Natural killer cell (primary cell): ENCODE measurements around the gene EPB41L3. TPM values are rescaled to one million over a fixed set of nuclear protein-coding genes. Genes with fewer than 3 reads are reported as not detected.

Experiments used
- ATAC-seq, 3 donors: fragments of 150-1000 bp in 2 of 3; fragments of 200-7000 bp in 1 of 3; cut with Tn5 transposase; 1 replicate in 1 of 3; 2 replicates in 2 of 3; pipeline ENCODE4 v1.10.0; 2021; ENCODE audit warnings: mild to moderate bottlenecking in 2 of 3, moderate library complexity in 2 of 3
- DNase-seq, 2 donors: peaks; one replicate each; pipeline versions ENCODE4 v3.0.0 to v3.0.0-alpha.2; 2013 to 2021; ENCODE audit warnings: mixed read lengths in 1 of 2
- H3K27ac ChIP-seq: one replicate; pipeline ENCODE4 v1.5.1; 2013; ENCODE audit warnings: mild to moderate bottlenecking, low read length
- H3K27me3 ChIP-seq: one replicate; pipeline ENCODE4 v1.6.1; 2013; ENCODE audit warnings: low read length; ENCODE audit not compliant: control insufficient read depth, insufficient read depth
- H3K36me3 ChIP-seq: one replicate; pipeline ENCODE4 v1.6.1; 2013; ENCODE audit warnings: low read length; ENCODE audit not compliant: control insufficient read depth, insufficient read depth
- H3K4me1 ChIP-seq: one replicate; pipeline ENCODE4 v1.6.1; 2013; ENCODE audit warnings: low read length; ENCODE audit not compliant: control insufficient read depth, insufficient read depth
- H3K4me3 ChIP-seq: one replicate; pipeline ENCODE4 v1.5.1; 2013; ENCODE audit warnings: low read length
- H3K9me3 ChIP-seq: one replicate; pipeline ENCODE4 v1.6.1; 2013; ENCODE audit warnings: low read length; ENCODE audit not compliant: control insufficient read depth, insufficient read depth
- H3K27ac Mint-ChIP-seq, 2 donors: one replicate each; pipeline ENCODE4 v1.8.0; 2022; ENCODE audit warnings: mild to moderate bottlenecking in 2 of 2, mixed read lengths in 2 of 2, moderate library complexity in 1 of 2
- H3K27me3 Mint-ChIP-seq, 2 donors: one replicate each; pipeline ENCODE4 v1.8.0; 2022; ENCODE audit warnings: low read depth in 2 of 2, mixed read lengths in 2 of 2
- H3K36me3 Mint-ChIP-seq: one replicate; pipeline ENCODE4 v1.8.0; 2022; ENCODE audit warnings: mixed read lengths
- H3K4me1 Mint-ChIP-seq, 2 donors: one replicate each; pipeline ENCODE4 v1.8.0; 2022; ENCODE audit warnings: mixed read lengths in 2 of 2
- H3K4me3 Mint-ChIP-seq: one replicate; pipeline ENCODE4 v1.8.0; 2022; ENCODE audit warnings: mild to moderate bottlenecking, moderate library complexity, mixed read lengths
- H3K9me3 Mint-ChIP-seq, 2 donors: one replicate each; pipeline ENCODE4 v1.8.0; 2022; ENCODE audit warnings: mixed read lengths in 2 of 2
- CTCF ChIP-seq: fragments of 200-600 bp; IDR thresholded peaks from one replicate; pipeline ENCODE4 v1.8.0; 2022; ENCODE audit warnings: antibody characterized with exemption
- WGBS: methylation state at CpG from one replicate; pipeline ENCODE4 v1.1.7; 2013; ENCODE audit warnings: missing lambda C conversion rate; ENCODE audit not compliant: insufficient coverage; 5-methylcytosine and 5-hydroxymethylcytosine counted together
- intact Hi-C: fragments of 100-400 bp; cut with micrococcal nuclease; formaldehyde crosslinking; loops from one replicate; pipeline ENCODE4 v1.14.2; 2022
- total RNA-seq, 4 donors: library from RNA; stranded (reverse); fragments of 120-200 nt in 1 of 4; gene quantifications; one replicate each; pipeline versions ENCODE4 v1.2.3 to v1.2.4, GENCODE V29; 2013 to 2022

Gene EPB41L3
- total RNA-seq, 3 donors from 2014 or later (not counting 1 experiment from before 2014, with no cell fraction given): 3.3 to 6.0 (median 4.4) TPM

- no peak overlapping the region for H3K27ac Mint-ChIP-seq
- no peaks in the 10 kb centered on the region for H3K36me3 Mint-ChIP-seq
- DNase-seq (no peak), ATAC-seq (no peak)
- Histone ChIP-seq H3K36me3 (no peaks in the 10 kb centered on the region), H3K4me3 (no peak overlapping the region), H3K27ac (no peak overlapping the region), H3K9me3 (no peaks in the 10 kb centered on the region), H3K4me1 (no peaks in the 10 kb centered on the region), H3K27me3 (no peaks in the 10 kb centered on the region)
- intact Hi-C loops: no loop called here
- peaks cover 0 to 10% of the 10 kb centered on the region in 2 donors for H3K27me3 Mint-ChIP-seq
- 15% methylated on average over 8 of the region's 8 CpGs for WGBS
- H3K4me1 Mint-ChIP-seq: peaks cover 0 to 4% of the 10 kb centered on the region in 2 donors
- H3K4me3 Mint-ChIP-seq: no peak overlapping the region
- peaks cover 0 to 2% of the 10 kb centered on the region in 2 donors for H3K9me3 Mint-ChIP-seq
- TF ChIP-seq CTCF: no peak
These were observed 68.5 kb downstream of the EPB41L3 start for GRCh38 chr18:5475267-5475666.

DNA sequence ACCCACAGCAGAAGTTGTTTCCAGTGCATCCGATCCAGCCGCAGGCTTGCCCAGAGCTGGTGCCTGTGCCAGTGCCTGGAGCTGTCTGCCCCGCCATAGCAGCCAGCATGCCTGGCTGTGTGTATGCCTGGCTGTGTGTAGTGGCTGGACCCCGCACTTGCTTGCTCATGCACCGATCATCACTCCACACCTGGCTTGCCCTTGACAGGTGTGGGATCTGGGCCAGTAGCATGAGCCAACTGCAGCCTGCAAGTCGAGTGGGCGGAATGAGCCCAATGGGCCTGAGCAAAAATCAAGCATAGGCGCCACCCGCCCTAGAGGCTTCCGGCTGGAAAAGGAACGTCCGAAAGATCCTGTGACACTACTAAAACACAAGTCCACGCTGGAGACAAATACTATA lies 74.5 kb downstream of the EPB41L3 start:
- Histone ChIP-seq H3K4me3 (no peak overlapping the region), H3K27me3 (no peaks in the 10 kb centered on the region), H3K4me1 (no peaks in the 10 kb centered on the region), H3K36me3 (no peaks in the 10 kb centered on the region), H3K27ac (no peak overlapping the region), H3K9me3 (no peaks in the 10 kb centered on the region)
- Mint-ChIP-seq H3K4me3 (no peak overlapping the region), H3K4me1 (no peaks in the 10 kb centered on the region), H3K36me3 (no peaks in the 10 kb centered on the region), H3K27me3 (peaks cover 0 to 7% of the 10 kb centered on the region in 2 donors), H3K9me3 (no peaks in the 10 kb centered on the region), H3K27ac (no peak overlapping the region)
- intact Hi-C loops: no loop called here
- no peak for TF ChIP-seq CTCF
- ATAC-seq: no peak
- no peak for DNase-seq
- WGBS: 93% methylated on average over 13 of the region's 13 CpGs

DNA sequence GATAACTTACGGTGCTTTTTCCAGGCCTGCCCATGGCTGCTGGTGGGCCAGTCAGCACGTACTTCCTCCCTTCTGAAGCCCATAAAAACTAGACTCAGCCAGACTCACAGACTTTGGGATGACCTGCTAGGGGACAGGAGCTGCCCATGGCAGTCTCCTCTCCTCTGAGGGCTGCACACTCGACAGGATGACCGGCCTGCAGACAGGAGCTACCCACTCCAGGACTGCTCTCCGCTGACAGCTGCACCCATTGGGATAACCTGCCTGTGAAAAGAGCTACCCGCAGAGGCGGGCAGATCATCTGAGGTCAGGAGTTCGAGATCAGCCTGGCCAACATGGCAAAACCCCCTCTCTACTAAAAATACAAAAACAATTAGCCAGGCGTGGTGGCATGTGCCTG lies 75.4 kb downstream of the EPB41L3 start:
- no peak overlapping the region for H3K4me3 ChIP-seq
- intact Hi-C loops: no loop called here
- DNase-seq (no peak), ATAC-seq (no peak)
- Mint-ChIP-seq H3K4me1 (no peaks in the 10 kb centered on the region), H3K9me3 (no peaks in the 10 kb centered on the region), H3K36me3 (no peaks in the 10 kb centered on the region), H3K27ac (no peak overlapping the region), H3K27me3 (peaks cover 0 to 7% of the 10 kb centered on the region in 2 donors), H3K4me3 (no peak overlapping the region)
- 84% methylated on average over 9 of the region's 9 CpGs for WGBS
- no peak overlapping the region for H3K27ac ChIP-seq
- TF ChIP-seq CTCF: no peak
- H3K27me3 ChIP-seq: no peaks in the 10 kb centered on the region
- H3K36me3 ChIP-seq: no peaks in the 10 kb centered on the region
- H3K9me3 ChIP-seq: no peaks in the 10 kb centered on the region
- H3K4me1 ChIP-seq: no peaks in the 10 kb centered on the region

DNA sequence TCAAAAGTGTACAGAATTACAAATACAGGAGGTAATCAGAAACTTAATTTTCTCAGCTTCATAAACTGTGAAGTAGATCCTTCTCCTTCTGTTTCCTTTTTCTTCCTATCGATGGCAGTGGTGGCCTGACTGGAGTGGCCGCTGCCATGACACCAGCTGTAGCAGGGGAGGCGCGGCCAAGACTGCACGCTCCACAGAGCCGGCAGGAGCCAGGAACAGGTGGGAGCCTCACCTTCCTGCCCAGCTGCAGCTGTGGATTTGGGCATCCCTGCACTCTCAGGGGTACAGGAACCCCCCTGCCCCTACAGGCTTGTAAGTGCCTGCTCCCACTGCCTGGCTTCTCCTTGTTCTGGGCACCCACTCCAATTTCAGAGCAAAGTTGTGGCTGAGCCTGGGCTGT lies 76.1 kb downstream of the EPB41L3 start:
- H3K9me3 Mint-ChIP-seq: no peaks in the 10 kb centered on the region
- Histone ChIP-seq H3K9me3 (no peaks in the 10 kb centered on the region), H3K4me1 (no peaks in the 10 kb centered on the region), H3K4me3 (no peak overlapping the region), H3K27me3 (no peaks in the 10 kb centered on the region), H3K36me3 (no peaks in the 10 kb centered on the region), H3K27ac (no peak overlapping the region)
- 92% methylated on average over 6 of the region's 6 CpGs for WGBS
- ATAC-seq (no peak), DNase-seq (no peak)
- H3K27me3 Mint-ChIP-seq: peaks cover 4 to 7% of the 10 kb centered on the region in 2 donors
- intact Hi-C loops: no loop called here
- no peaks in the 10 kb centered on the region for H3K4me1 Mint-ChIP-seq
- H3K4me3 Mint-ChIP-seq: no peak overlapping the region
- H3K36me3 Mint-ChIP-seq: no peaks in the 10 kb centered on the region
- no peak overlapping the region for H3K27ac Mint-ChIP-seq
- no peak for TF ChIP-seq CTCF
